Activated T-helper 17 cell treated with anti-CD3 and anti-CD28 coated beads, Interleukin-2, amount 50 U/mL, for 72 hours (primary cell): ENCODE measurements around the gene TENM4. TPM values are rescaled to one million over a fixed set of nuclear protein-coding genes. Genes with fewer than 3 reads are reported as not detected.

Source experiments
- ATAC-seq: fragments of 150-1000 bp; cut with Tn5 transposase; replicated peaks from 2 replicates; pipeline ENCODE4 v1.10.0; 2021; ENCODE audit warnings: mild to moderate bottlenecking, moderate library complexity
- H3K27ac Mint-ChIP-seq: one replicate; pipeline ENCODE4 v1.8.0; 2022; ENCODE audit warnings: mixed read lengths
- H3K27me3 Mint-ChIP-seq: one replicate; pipeline ENCODE4 v1.8.0; 2022; ENCODE audit warnings: mixed read lengths
- H3K36me3 Mint-ChIP-seq: one replicate; pipeline ENCODE4 v1.8.0; 2022; ENCODE audit warnings: low read depth, mild to moderate bottlenecking, mixed read lengths
- H3K4me1 Mint-ChIP-seq: one replicate; pipeline ENCODE4 v1.8.0; 2022; ENCODE audit warnings: mixed read lengths
- H3K4me3 Mint-ChIP-seq: one replicate; pipeline ENCODE4 v1.8.0; 2022; ENCODE audit warnings: mild to moderate bottlenecking, mixed read lengths
- H3K9me3 Mint-ChIP-seq: one replicate; pipeline ENCODE4 v1.8.0; 2022; ENCODE audit warnings: mixed read lengths
- total RNA-seq, 2 donors: library from RNA; stranded (reverse); gene quantifications; one replicate each; pipeline ENCODE4 v1.2.3, GENCODE V29; 2022

Gene TENM4
- total RNA-seq, 2 donors from 2014 or later = 0.15 TPM; not detected in 1

GRCh38 chr11:79465160-79465559 is 24.3 kb upstream of the TENM4 start:
- Mint-ChIP-seq H3K27ac (no peak overlapping the region), H3K4me3 (no peak overlapping the region), H3K4me1 (no peaks in the 10 kb centered on the region), H3K36me3 (no peaks in the 10 kb centered on the region), H3K9me3 (no peaks in the 10 kb centered on the region), H3K27me3 (peaks cover 5% of the 10 kb centered on the region)
- ATAC-seq = no peak

- Mint-ChIP-seq H3K27ac (no peak overlapping the region), H3K36me3 (no peaks in the 10 kb centered on the region), H3K4me1 (no peaks in the 10 kb centered on the region), H3K27me3 (peaks cover 5% of the 10 kb centered on the region), H3K4me3 (no peak overlapping the region), H3K9me3 (no peaks in the 10 kb centered on the region)
- no peak for ATAC-seq
Measured at GRCh38 chr11:79461666-79462645, 21.1 kb upstream of the TENM4 start.

- H3K4me1 Mint-ChIP-seq = no peaks in the 10 kb centered on the region
- H3K9me3 Mint-ChIP-seq = no peaks in the 10 kb centered on the region
- no peaks in the 10 kb centered on the region for H3K36me3 Mint-ChIP-seq
- H3K27ac Mint-ChIP-seq = no peak overlapping the region
- no peak for ATAC-seq
- H3K4me3 Mint-ChIP-seq = no peak overlapping the region
- peaks cover 5% of the 10 kb centered on the region for H3K27me3 Mint-ChIP-seq
Measured at GRCh38 chr11:79461144-79461543, 20.3 kb upstream of the TENM4 start.

GRCh38 chr11:79458709-79459108 is 17.9 kb upstream of the TENM4 start:
- Mint-ChIP-seq H3K27ac (no peak overlapping the region), H3K36me3 (no peaks in the 10 kb centered on the region), H3K4me1 (no peaks in the 10 kb centered on the region), H3K9me3 (no peaks in the 10 kb centered on the region), H3K27me3 (peaks cover 11% of the 10 kb centered on the region), H3K4me3 (no peak overlapping the region)
- no peak for ATAC-seq

GRCh38 chr11:79456501-79456900 is 15.7 kb upstream of the TENM4 start:
- Mint-ChIP-seq H3K9me3 (no peaks in the 10 kb centered on the region), H3K27ac (no peak overlapping the region), H3K4me1 (no peaks in the 10 kb centered on the region), H3K36me3 (no peaks in the 10 kb centered on the region), H3K27me3 (peaks cover 11% of the 10 kb centered on the region), H3K4me3 (no peak overlapping the region)
- no peak for ATAC-seq

- ATAC-seq = no peak
- Mint-ChIP-seq H3K36me3 (no peaks in the 10 kb centered on the region), H3K9me3 (peaks cover 4% of the 10 kb centered on the region), H3K4me1 (no peaks in the 10 kb centered on the region), H3K27ac (no peak overlapping the region), H3K4me3 (no peak overlapping the region), H3K27me3 (peaks cover 13% of the 10 kb centered on the region)
Measured at GRCh38 chr11:79453617-79454016, 12.8 kb upstream of the TENM4 start.

GRCh38 chr11:79449040-79449439 is 8.2 kb upstream of the TENM4 start:
- no peak for ATAC-seq
- Mint-ChIP-seq H3K27me3 (peaks cover 6% of the 10 kb centered on the region), H3K4me3 (no peak overlapping the region), H3K4me1 (no peaks in the 10 kb centered on the region), H3K27ac (no peak overlapping the region), H3K9me3 (peaks cover 4% of the 10 kb centered on the region), H3K36me3 (no peaks in the 10 kb centered on the region)

- no peak overlapping the region for H3K27ac Mint-ChIP-seq
- H3K9me3 Mint-ChIP-seq = peaks cover 8% of the 10 kb centered on the region
- H3K4me3 Mint-ChIP-seq = no peak overlapping the region
- no peaks in the 10 kb centered on the region for H3K36me3 Mint-ChIP-seq
- no peaks in the 10 kb centered on the region for H3K4me1 Mint-ChIP-seq
- ATAC-seq = no peak
- H3K27me3 Mint-ChIP-seq = peaks cover 21% of the 10 kb centered on the region
Measured at GRCh38 chr11:79447038-79447786, 6.4 kb upstream of the TENM4 start.

- Mint-ChIP-seq H3K27me3 (peaks cover 35% of the 10 kb centered on the region), H3K27ac (no peak overlapping the region), H3K36me3 (peaks cover 7% of the 10 kb centered on the region), H3K9me3 (peaks cover 8% of the 10 kb centered on the region), H3K4me3 (no peak overlapping the region), H3K4me1 (peaks cover 6% of the 10 kb centered on the region)
- no peak for ATAC-seq
Measured at GRCh38 chr11:79444923-79445322, 4.1 kb upstream of the TENM4 start.

GRCh38 chr11:79441461-79441875 is 638 bp upstream of the TENM4 start:
- no peak for ATAC-seq
- Mint-ChIP-seq H3K27me3 (peaks cover 47% of the 10 kb centered on the region), H3K36me3 (peaks cover 7% of the 10 kb centered on the region), H3K4me3 (peak overlapping the region; percentile 50), H3K4me1 (peaks cover 6% of the 10 kb centered on the region), H3K9me3 (peaks cover 3% of the 10 kb centered on the region), H3K27ac (no peak overlapping the region)

- Mint-ChIP-seq H3K36me3 (peaks cover 7% of the 10 kb centered on the region), H3K4me1 (peaks cover 6% of the 10 kb centered on the region), H3K27me3 (peaks cover 60% of the 10 kb centered on the region), H3K9me3 (peaks cover 3% of the 10 kb centered on the region), H3K27ac (no peak overlapping the region), H3K4me3 (no peak overlapping the region)
- no peak for ATAC-seq
Measured at GRCh38 chr11:79439886-79440570, 802 bp downstream of the TENM4 start.

GRCh38 chr11:79439410-79439885 is 1.4 kb downstream of the TENM4 start:
- H3K27me3 Mint-ChIP-seq = peaks cover 64% of the 10 kb centered on the region
- H3K27ac Mint-ChIP-seq = no peak overlapping the region
- H3K4me3 Mint-ChIP-seq = peak overlapping the region; percentile 28
- peaks cover 7% of the 10 kb centered on the region for H3K36me3 Mint-ChIP-seq
- H3K4me1 Mint-ChIP-seq = peaks cover 6% of the 10 kb centered on the region
- peaks cover 3% of the 10 kb centered on the region for H3K9me3 Mint-ChIP-seq
- ATAC-seq = no peak

- ATAC-seq = peak; percentile 19
- peaks cover 67% of the 10 kb centered on the region for H3K27me3 Mint-ChIP-seq
- no peak overlapping the region for H3K27ac Mint-ChIP-seq
- peaks cover 7% of the 10 kb centered on the region for H3K36me3 Mint-ChIP-seq
- peak overlapping the region; percentile 28 for H3K4me3 Mint-ChIP-seq
- peaks cover 6% of the 10 kb centered on the region for H3K4me1 Mint-ChIP-seq
- peaks cover 3% of the 10 kb centered on the region for H3K9me3 Mint-ChIP-seq
Measured at GRCh38 chr11:79438631-79439409, 2.0 kb downstream of the TENM4 start.
